Measurements from ENCODE around the gene PRKCD. TPM values are rescaled to one million over a fixed set of nuclear protein-coding genes. Genes with fewer than 3 reads are reported as not detected.
"Not testable (repeated sequence)": the region's sequence is repeated elsewhere in the genome, so short reads cannot be mapped to it uniquely, and the experiment has no call there.

The PRKCD gene
- total RNA-seq, 1 donor from 2014 or later: 31.7 TPM

GRCh38 chr3:53144862-53145712 is 15.9 kb upstream of the PRKCD start:
- DNase-seq (ENCODE audit: low spot score): no peak
- H3K4me3 Mint-ChIP-seq (ENCODE audit: low read depth): no peak overlapping the region
- H3K27me3 Mint-ChIP-seq (ENCODE audit: low read depth): no peaks in the 10 kb centered on the region
- no peaks in the 10 kb centered on the region for H3K4me1 Mint-ChIP-seq (ENCODE audit: low read depth)
- H3K27ac Mint-ChIP-seq: no peak overlapping the region
- intact Hi-C loops (cut with micrococcal nuclease): no loop called here
- no peaks in the 10 kb centered on the region for H3K36me3 Mint-ChIP-seq (ENCODE audit: low read depth)
- no peaks in the 10 kb centered on the region for H3K9me3 Mint-ChIP-seq

- Mint-ChIP-seq H3K36me3 (ENCODE audit: low read depth) (no peaks in the 10 kb centered on the region), H3K27me3 (ENCODE audit: low read depth) (no peaks in the 10 kb centered on the region), H3K4me1 (ENCODE audit: low read depth) (peaks cover 1% of the 10 kb centered on the region), H3K27ac (no peak overlapping the region), H3K9me3 (no peaks in the 10 kb centered on the region), H3K4me3 (ENCODE audit: low read depth) (no peak overlapping the region)
- DNase-seq (ENCODE audit: low spot score): no peak
- intact Hi-C loops (cut with micrococcal nuclease): no loop called here
Measured at GRCh38 chr3:53145713-53146080, 15.3 kb upstream of the PRKCD start.

GRCh38 chr3:53146319-53146891 is 14.6 kb upstream of the PRKCD start:
- H3K27ac Mint-ChIP-seq: no peak overlapping the region
- DNase-seq (ENCODE audit: low spot score): no peak
- intact Hi-C loops (cut with micrococcal nuclease): no loop called here
- H3K27me3 Mint-ChIP-seq (ENCODE audit: low read depth): no peaks in the 10 kb centered on the region
- H3K36me3 Mint-ChIP-seq (ENCODE audit: low read depth): no peaks in the 10 kb centered on the region
- H3K9me3 Mint-ChIP-seq: no peaks in the 10 kb centered on the region
- no peak overlapping the region for H3K4me3 Mint-ChIP-seq (ENCODE audit: low read depth)
- peaks cover 1% of the 10 kb centered on the region for H3K4me1 Mint-ChIP-seq (ENCODE audit: low read depth)

- Mint-ChIP-seq H3K27ac (no peak overlapping the region), H3K4me3 (ENCODE audit: low read depth) (no peak overlapping the region), H3K4me1 (ENCODE audit: low read depth) (peaks cover 1% of the 10 kb centered on the region), H3K9me3 (no peaks in the 10 kb centered on the region), H3K27me3 (ENCODE audit: low read depth) (no peaks in the 10 kb centered on the region), H3K36me3 (ENCODE audit: low read depth) (no peaks in the 10 kb centered on the region)
- DNase-seq (ENCODE audit: low spot score): no peak
- intact Hi-C loops (cut with micrococcal nuclease): no loop called here
Measured at GRCh38 chr3:53147151-53147902, 13.7 kb upstream of the PRKCD start.

- Mint-ChIP-seq H3K27ac (no peak overlapping the region), H3K36me3 (ENCODE audit: low read depth) (no peaks in the 10 kb centered on the region), H3K4me1 (ENCODE audit: low read depth) (peaks cover 1% of the 10 kb centered on the region), H3K27me3 (ENCODE audit: low read depth) (no peaks in the 10 kb centered on the region), H3K9me3 (no peaks in the 10 kb centered on the region), H3K4me3 (ENCODE audit: low read depth) (no peak overlapping the region)
- no peak for DNase-seq (ENCODE audit: low spot score)
- intact Hi-C loops (cut with micrococcal nuclease): no loop called here
Measured at GRCh38 chr3:53147903-53148400, 13.1 kb upstream of the PRKCD start.

- no peaks in the 10 kb centered on the region for H3K36me3 Mint-ChIP-seq (ENCODE audit: low read depth)
- no peaks in the 10 kb centered on the region for H3K9me3 Mint-ChIP-seq
- H3K4me1 Mint-ChIP-seq (ENCODE audit: low read depth): peaks cover 1% of the 10 kb centered on the region
- H3K27ac Mint-ChIP-seq: no peak overlapping the region
- intact Hi-C loops (cut with micrococcal nuclease): no loop called here
- peaks cover 3% of the 10 kb centered on the region for H3K27me3 Mint-ChIP-seq (ENCODE audit: low read depth)
- H3K4me3 Mint-ChIP-seq (ENCODE audit: low read depth): no peak overlapping the region
- DNase-seq (ENCODE audit: low spot score): no peak
Measured at GRCh38 chr3:53149006-53149690, 11.9 kb upstream of the PRKCD start.

GRCh38 chr3:53149699-53150098 is 11.3 kb upstream of the PRKCD start:
- Mint-ChIP-seq H3K9me3 (no peaks in the 10 kb centered on the region), H3K27me3 (ENCODE audit: low read depth) (peaks cover 3% of the 10 kb centered on the region), H3K4me1 (ENCODE audit: low read depth) (peaks cover 1% of the 10 kb centered on the region), H3K27ac (no peak overlapping the region), H3K36me3 (ENCODE audit: low read depth) (no peaks in the 10 kb centered on the region), H3K4me3 (ENCODE audit: low read depth) (no peak overlapping the region)
- DNase-seq (ENCODE audit: low spot score): no peak
- intact Hi-C loops (cut with micrococcal nuclease): no loop called here

GRCh38 chr3:53150247-53151085 is 10.5 kb upstream of the PRKCD start:
- intact Hi-C loops (cut with micrococcal nuclease): no loop called here
- peaks cover 7% of the 10 kb centered on the region for H3K27me3 Mint-ChIP-seq (ENCODE audit: low read depth)
- H3K4me1 Mint-ChIP-seq (ENCODE audit: low read depth): peaks cover 1% of the 10 kb centered on the region
- no peaks in the 10 kb centered on the region for H3K36me3 Mint-ChIP-seq (ENCODE audit: low read depth)
- no peak overlapping the region for H3K27ac Mint-ChIP-seq
- no peaks in the 10 kb centered on the region for H3K9me3 Mint-ChIP-seq
- no peak for DNase-seq (ENCODE audit: low spot score)
- no peak overlapping the region for H3K4me3 Mint-ChIP-seq (ENCODE audit: low read depth)

GRCh38 chr3:53151086-53151438 is 9.9 kb upstream of the PRKCD start:
- peaks cover 11% of the 10 kb centered on the region for H3K27me3 Mint-ChIP-seq (ENCODE audit: low read depth)
- DNase-seq (ENCODE audit: low spot score); H3K4me1 Mint-ChIP-seq (ENCODE audit: low read depth); H3K9me3 Mint-ChIP-seq; H3K27ac Mint-ChIP-seq; H3K36me3 Mint-ChIP-seq (ENCODE audit: low read depth); H3K4me3 Mint-ChIP-seq (ENCODE audit: low read depth); intact Hi-C loops (cut with micrococcal nuclease): not testable (repeated sequence)

GRCh38 chr3:53151465-53151864 is 9.5 kb upstream of the PRKCD start:
- H3K4me3 Mint-ChIP-seq (ENCODE audit: low read depth): no peak overlapping the region
- H3K9me3 Mint-ChIP-seq: no peaks in the 10 kb centered on the region
- no peaks in the 10 kb centered on the region for H3K36me3 Mint-ChIP-seq (ENCODE audit: low read depth)
- peaks cover 11% of the 10 kb centered on the region for H3K27me3 Mint-ChIP-seq (ENCODE audit: low read depth)
- peaks cover 1% of the 10 kb centered on the region for H3K4me1 Mint-ChIP-seq (ENCODE audit: low read depth)
- H3K27ac Mint-ChIP-seq: no peak overlapping the region
- intact Hi-C loops (cut with micrococcal nuclease): no loop called here
- no peak for DNase-seq (ENCODE audit: low spot score)

GRCh38 chr3:53151870-53152660 is 8.9 kb upstream of the PRKCD start:
- H3K4me1 Mint-ChIP-seq (ENCODE audit: low read depth): peaks cover 1% of the 10 kb centered on the region
- H3K9me3 Mint-ChIP-seq: no peaks in the 10 kb centered on the region
- H3K36me3 Mint-ChIP-seq (ENCODE audit: low read depth): no peaks in the 10 kb centered on the region
- no peak overlapping the region for H3K27ac Mint-ChIP-seq
- no peak overlapping the region for H3K4me3 Mint-ChIP-seq (ENCODE audit: low read depth)
- DNase-seq (ENCODE audit: low spot score): no peak
- intact Hi-C loops (cut with micrococcal nuclease): no loop called here
- peaks cover 12% of the 10 kb centered on the region for H3K27me3 Mint-ChIP-seq (ENCODE audit: low read depth)
